Esophagus (tissue), 2 donors: ENCODE data around the gene DNAI2. TPM values are rescaled to one million over a fixed set of nuclear protein-coding genes. Genes with fewer than 3 reads are reported as not detected.
A peak's percentile ranks its signal among the peaks of the same experiment; 100 is the strongest.
"Not testable (repeated sequence)": the region's sequence is repeated elsewhere in the genome, so short reads cannot be mapped to it uniquely, and the experiment has no call there.

ENCODE experiments used
- H3K27ac ChIP-seq, 2 donors: one replicate each; pipeline ENCODE4 v1.5.1; 2013; ENCODE audit warnings: low read depth in 2 of 2, mild to moderate bottlenecking in 2 of 2, inconsistent platforms in 1 of 2, low read length in 1 of 2, moderate library complexity in 1 of 2
- H3K27me3 ChIP-seq, 2 donors: one replicate each; pipeline ENCODE4 v1.6.1; 2013; ENCODE audit warnings: low read length in 2 of 2, control low read depth in 1 of 2, mild to moderate bottlenecking in 1 of 2; ENCODE audit not compliant: insufficient read depth in 2 of 2, control insufficient read depth in 1 of 2
- H3K36me3 ChIP-seq, 2 donors: one replicate each; pipeline ENCODE4 v1.6.1; 2013; ENCODE audit warnings: low read length in 1 of 2; ENCODE audit not compliant: control insufficient read depth in 2 of 2, insufficient read depth in 2 of 2
- H3K4me1 ChIP-seq, 2 donors: one replicate each; pipeline ENCODE4 v1.6.1; 2013; ENCODE audit warnings: low read length in 1 of 2; ENCODE audit not compliant: control insufficient read depth in 2 of 2, insufficient read depth in 2 of 2
- H3K4me3 ChIP-seq, 2 donors: one replicate each; pipeline ENCODE4 v1.5.1; 2013; ENCODE audit warnings: low read length in 2 of 2, mild to moderate bottlenecking in 2 of 2, low read depth in 1 of 2, moderate library complexity in 1 of 2
- H3K9me3 ChIP-seq, 2 donors: one replicate each; pipeline ENCODE4 v1.6.1; 2013; ENCODE audit warnings: mild to moderate bottlenecking in 2 of 2, low read depth in 1 of 2, low read length in 1 of 2, moderate library complexity in 1 of 2; ENCODE audit not compliant: control insufficient read depth in 2 of 2, insufficient read depth in 1 of 2
- WGBS, 2 donors: extraction: QIAGEN DNeasy Blood & Tissue Kit; methylation state at CpG; one replicate each; pipeline ENCODE4 v1.1.7; 2013; 5-methylcytosine and 5-hydroxymethylcytosine counted together
- polyA plus RNA-seq, 2 donors: library from polyadenylated mRNA; stranded (reverse); fragments of 200-250 nt; gene quantifications; one replicate each; pipeline ENCODE4 v1.2.3, GENCODE V29; 2013
- donor health status: healthy with polysubstance abuse.
- donor health status: Bipolar disorder and iron deficiency.

The DNAI2 gene
- polyA plus RNA-seq, 2 donors: not detected

GRCh38 chr17:74271281-74271680 lies 2.8 kb upstream of the DNAI2 start:
- Histone ChIP-seq H3K9me3 (no peaks in the 10 kb centered on the region), H3K4me3 (no peak overlapping the region), H3K27me3 (no peaks in the 10 kb centered on the region), H3K27ac (no peak overlapping the region), H3K4me1 (no peaks in the 10 kb centered on the region), H3K36me3 (no peaks in the 10 kb centered on the region)
- 84 to 85% methylated on average over 3 of the region's 3 CpGs for WGBS, 2 donors

- Histone ChIP-seq H3K4me1 (no peaks in the 10 kb centered on the region), H3K27ac (no peak overlapping the region), H3K4me3 (no peak overlapping the region), H3K36me3 (no peaks in the 10 kb centered on the region), H3K9me3 (no peaks in the 10 kb centered on the region), H3K27me3 (no peaks in the 10 kb centered on the region)
- 63% methylated on average over 13 of the region's 13 CpGs for WGBS, 2 donors
Observed at GRCh38 chr17:74271901-74272561, 2.0 kb upstream of the DNAI2 start.

DNA sequence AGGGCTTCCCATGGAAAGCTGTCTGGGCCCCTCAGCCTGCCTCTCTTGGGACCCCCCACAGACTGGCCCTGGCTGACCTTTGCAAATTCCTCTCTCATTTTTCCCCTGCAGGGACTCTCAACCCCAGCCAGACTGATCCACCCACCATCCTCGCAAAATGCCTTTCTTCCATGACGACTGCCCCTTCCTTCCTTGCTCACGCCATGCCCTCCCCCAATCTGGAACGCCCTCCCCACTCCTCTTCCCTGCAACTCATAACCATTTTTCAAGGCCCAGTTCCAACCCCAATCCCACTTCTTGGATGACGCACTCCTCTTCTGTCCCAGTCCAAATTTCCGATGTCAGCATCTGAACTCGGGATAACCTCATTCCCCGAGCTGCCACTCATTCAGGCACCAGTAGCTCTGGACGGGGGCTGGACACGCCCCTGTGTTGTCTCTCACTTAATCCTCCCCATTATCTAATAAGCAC lies 1.3 kb upstream of the DNAI2 start:
- Histone ChIP-seq H3K27me3 (no peaks in the 10 kb centered on the region), H3K36me3 (no peaks in the 10 kb centered on the region), H3K27ac (no peak overlapping the region), H3K4me3 (no peak overlapping the region), H3K9me3 (no peaks in the 10 kb centered on the region), H3K4me1 (no peaks in the 10 kb centered on the region)
- 49 to 62% methylated on average over 10 of the region's 10 CpGs for WGBS, 2 donors

DNA sequence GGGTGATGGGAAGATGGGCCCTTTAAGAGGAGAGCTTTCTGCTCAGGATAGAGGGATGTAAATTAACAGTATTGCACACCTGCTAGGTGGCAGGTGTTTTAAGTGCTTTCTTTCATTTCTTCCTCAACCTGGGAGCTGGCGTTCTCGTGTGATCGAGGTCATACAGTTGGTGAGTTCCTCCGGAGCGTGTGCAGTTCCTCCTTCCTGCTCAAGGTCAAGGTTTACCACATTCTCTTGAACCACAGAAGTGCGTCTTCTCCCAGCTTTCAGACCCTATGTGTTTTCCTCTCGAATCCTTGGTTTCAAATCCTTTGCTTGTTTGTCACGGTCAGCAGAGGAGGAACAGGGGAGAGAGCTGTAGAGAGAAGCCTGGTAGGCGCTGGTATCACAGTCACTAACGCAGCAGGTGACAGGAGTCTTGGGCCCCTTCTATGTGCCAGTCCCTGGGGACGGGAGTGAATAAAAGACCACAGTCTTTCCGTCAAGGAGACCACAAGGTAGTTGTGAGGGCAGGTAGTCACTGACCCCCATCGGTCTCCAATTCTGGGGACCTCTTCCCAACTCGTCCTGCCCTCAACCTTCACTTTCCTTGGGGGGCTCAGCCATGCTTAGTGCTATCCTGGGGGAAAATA lies 791 bp downstream of the DNAI2 start:
- Histone ChIP-seq H3K9me3 (no peaks in the 10 kb centered on the region), H3K27me3 (no peaks in the 10 kb centered on the region), H3K4me3 (no peak overlapping the region), H3K36me3 (no peaks in the 10 kb centered on the region), H3K4me1 (no peaks in the 10 kb centered on the region), H3K27ac (no peak overlapping the region)
- 49 to 61% methylated on average over 14 of the region's 14 CpGs for WGBS, 2 donors

- Histone ChIP-seq H3K4me1 (no peaks in the 10 kb centered on the region), H3K9me3 (no peaks in the 10 kb centered on the region), H3K27ac (no peak overlapping the region), H3K27me3 (no peaks in the 10 kb centered on the region), H3K4me3 (no peak overlapping the region), H3K36me3 (no peaks in the 10 kb centered on the region)
- WGBS, 2 donors: 42 to 53% methylated on average over 12 of the region's 12 CpGs
Observed at GRCh38 chr17:74276051-74276476, 2.0 kb downstream of the DNAI2 start.

DNA sequence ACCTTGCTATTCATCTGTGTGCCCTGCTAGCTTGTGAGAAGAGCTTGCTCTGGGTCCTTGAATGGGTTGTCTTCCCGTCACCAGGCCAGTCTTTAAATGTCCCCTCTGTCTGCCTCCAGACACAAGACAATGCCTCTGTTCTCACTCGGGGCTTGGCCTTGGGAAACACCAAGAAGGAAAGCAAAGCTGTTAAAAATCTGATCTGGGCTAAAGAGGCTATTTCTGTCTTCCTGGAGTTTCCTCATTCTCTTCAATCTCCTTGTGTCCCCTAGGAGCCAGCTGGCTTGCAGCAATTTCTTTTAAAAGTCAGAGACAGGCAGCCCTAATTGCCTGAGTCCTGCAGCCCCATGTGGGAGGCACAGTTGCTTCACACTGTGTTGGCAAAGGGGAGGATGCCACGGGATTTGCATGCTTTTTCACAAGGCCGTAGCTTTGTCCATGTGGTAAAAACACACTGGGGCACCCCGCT lies 2.5 kb downstream of the DNAI2 start:
- no peak overlapping the region for H3K27ac ChIP-seq
- WGBS, 2 donors: 61 to 65% methylated on average over 5 of the region's 5 CpGs

DNA sequence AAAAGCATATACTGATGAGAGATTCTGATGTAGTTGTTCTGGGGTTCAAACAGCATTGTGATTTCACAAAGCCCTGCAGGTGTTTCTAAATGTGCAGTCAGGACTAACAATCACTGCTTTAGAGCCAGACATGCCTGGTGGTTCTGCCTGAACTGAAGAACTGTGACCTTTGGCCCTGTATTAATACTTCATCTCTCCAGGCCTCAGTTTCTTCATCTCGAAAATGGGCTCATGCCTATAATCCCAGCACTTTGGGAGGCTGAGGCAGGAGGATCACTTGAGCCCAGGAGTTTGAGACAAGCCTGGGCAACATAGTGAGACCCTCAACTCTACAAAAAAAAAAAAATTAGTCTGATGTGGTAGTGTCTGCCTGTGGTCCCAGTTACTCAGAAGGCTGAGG lies 3.9 kb downstream of the DNAI2 start:
- Histone ChIP-seq H3K9me3 (peaks cover 0 to 2% of the 10 kb centered on the region in 2 donors), H3K4me3 (no peak overlapping the region), H3K4me1 (no peaks in the 10 kb centered on the region), H3K27ac (no peak overlapping the region), H3K27me3 (no peaks in the 10 kb centered on the region), H3K36me3 (no peaks in the 10 kb centered on the region)
- 68 to 71% methylated on average over 1 of the region's 1 CpG for WGBS, 2 donors

More for the DNA sequence above, 2.5 kb downstream of the DNAI2 start:
- Histone ChIP-seq H3K4me1 (no peaks in the 10 kb centered on the region), H3K27me3 (no peaks in the 10 kb centered on the region), H3K36me3 (no peaks in the 10 kb centered on the region), H3K9me3 (no peaks in the 10 kb centered on the region), H3K4me3 (no peak overlapping the region)

- H3K36me3 ChIP-seq, H3K27ac ChIP-seq, H3K27me3 ChIP-seq, H3K9me3 ChIP-seq, H3K4me3 ChIP-seq, H3K4me1 ChIP-seq: not testable (repeated sequence)
- 84 to 87% methylated on average over 7 of the region's 7 CpGs for WGBS, 2 donors
Observed at GRCh38 chr17:74279617-74280016, 5.6 kb downstream of the DNAI2 start.

DNA sequence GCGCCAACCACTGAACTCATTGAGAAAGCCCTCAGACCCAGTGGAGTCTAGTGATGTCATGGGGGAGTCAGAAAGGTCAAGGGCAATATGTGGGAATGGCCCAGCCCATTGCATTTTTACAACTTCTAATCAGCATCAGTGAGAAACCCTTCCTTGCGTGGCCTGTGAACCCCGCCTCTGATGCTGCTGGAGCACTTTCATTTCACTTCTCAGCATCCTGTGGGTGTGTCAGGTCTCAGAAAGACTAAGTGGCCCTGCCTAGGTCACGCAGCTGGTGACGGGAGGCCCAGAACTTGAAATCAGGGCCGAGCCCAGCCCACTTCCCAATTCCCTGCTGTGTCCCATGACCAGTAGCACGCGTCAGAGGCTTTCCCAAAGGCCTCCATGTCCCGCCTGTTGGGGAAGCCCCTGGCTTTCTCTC lies 6.1 kb downstream of the DNAI2 start:
- H3K27me3 ChIP-seq: no peaks in the 10 kb centered on the region
- H3K36me3 ChIP-seq: no peaks in the 10 kb centered on the region
- WGBS, 2 donors: 66 to 73% methylated on average over 9 of the region's 9 CpGs
- H3K4me3 ChIP-seq: no peak overlapping the region
- H3K9me3 ChIP-seq: peaks cover 0 to 2% of the 10 kb centered on the region in 2 donors
- H3K4me1 ChIP-seq: no peaks in the 10 kb centered on the region
- H3K27ac ChIP-seq: peak overlapping the region in 1 of 2 donors; percentile 8

DNA sequence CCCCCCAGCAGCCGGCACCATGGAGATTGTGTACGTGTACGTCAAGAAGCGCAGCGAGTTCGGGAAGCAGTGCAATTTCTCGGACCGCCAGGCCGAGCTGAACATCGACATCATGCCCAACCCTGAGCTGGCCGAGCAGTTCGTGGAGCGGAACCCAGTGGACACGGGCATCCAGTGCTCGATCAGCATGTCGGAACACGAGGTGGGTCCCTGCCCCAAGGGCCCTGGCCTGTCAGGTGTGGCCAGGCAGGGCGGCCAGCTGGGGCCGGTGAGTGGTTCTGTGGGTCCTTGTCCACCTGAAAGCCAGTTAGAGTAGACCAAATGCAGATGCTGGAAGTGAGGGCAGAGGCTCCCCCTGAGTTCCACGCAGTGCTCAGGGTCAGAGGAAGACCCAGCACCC lies 7.8 kb downstream of the DNAI2 start:
- H3K4me3 ChIP-seq: no peak overlapping the region
- H3K27ac ChIP-seq: no peak overlapping the region
- H3K9me3 ChIP-seq: peaks cover 0 to 2% of the 10 kb centered on the region in 2 donors
- no peaks in the 10 kb centered on the region for H3K4me1 ChIP-seq
- no peaks in the 10 kb centered on the region for H3K27me3 ChIP-seq
- no peaks in the 10 kb centered on the region for H3K36me3 ChIP-seq
- WGBS, 2 donors: 93 to 95% methylated on average over 20 of the region's 20 CpGs
